Esophagus squamous epithelium (tissue), 4 donors: Measurements from ENCODE around the gene STX18.

ENCODE experiments used
- POLR2A ChIP-seq, 4 donors: fragments of 450-650 bp; IDR thresholded peaks; one replicate each; pipeline ENCODE4 v1.6.1; 2017; ENCODE audit warnings: antibody characterized with exemption in 4 of 4, mild to moderate bottlenecking in 4 of 4, moderate library complexity in 3 of 4
- TF ChIP-seq, protein P1 (sequence below), 6 experiments: fragments of 450-650 bp in 4 of 6; fragments of 200-600 bp in 2 of 6; sonication (generic) in 2 of 6; IDR thresholded peaks; one replicate each; pipeline ENCODE4 v1.5.1; 2016 to 2019; ENCODE audit warnings: antibody characterized with exemption in 6 of 6, mild to moderate bottlenecking in 4 of 6, moderate library complexity in 4 of 6

DNA sequence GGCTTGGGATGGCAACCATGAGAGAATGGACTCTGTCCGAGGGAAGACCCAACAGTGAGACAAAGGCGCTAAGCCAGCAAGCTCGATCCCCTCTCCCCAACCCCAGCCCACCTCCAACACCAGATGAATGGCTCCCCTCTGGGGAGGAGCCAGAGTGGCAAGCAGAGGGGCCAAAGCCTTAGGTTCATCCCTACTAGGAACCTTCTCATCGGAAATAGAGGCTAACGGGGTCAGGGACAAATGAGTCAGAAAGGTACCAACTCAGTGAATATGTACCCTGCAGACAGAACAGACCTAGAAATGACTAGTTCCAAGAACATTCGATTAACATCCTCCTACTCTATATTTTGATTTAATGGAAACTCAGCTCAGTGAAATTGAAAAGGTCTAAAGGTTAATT, 81.1 kb downstream of the STX18 start:
- TF ChIP-seq POLR2A (IDR thresholded peaks at IDR 0.05): no peak
- TF ChIP-seq, protein P1, sequence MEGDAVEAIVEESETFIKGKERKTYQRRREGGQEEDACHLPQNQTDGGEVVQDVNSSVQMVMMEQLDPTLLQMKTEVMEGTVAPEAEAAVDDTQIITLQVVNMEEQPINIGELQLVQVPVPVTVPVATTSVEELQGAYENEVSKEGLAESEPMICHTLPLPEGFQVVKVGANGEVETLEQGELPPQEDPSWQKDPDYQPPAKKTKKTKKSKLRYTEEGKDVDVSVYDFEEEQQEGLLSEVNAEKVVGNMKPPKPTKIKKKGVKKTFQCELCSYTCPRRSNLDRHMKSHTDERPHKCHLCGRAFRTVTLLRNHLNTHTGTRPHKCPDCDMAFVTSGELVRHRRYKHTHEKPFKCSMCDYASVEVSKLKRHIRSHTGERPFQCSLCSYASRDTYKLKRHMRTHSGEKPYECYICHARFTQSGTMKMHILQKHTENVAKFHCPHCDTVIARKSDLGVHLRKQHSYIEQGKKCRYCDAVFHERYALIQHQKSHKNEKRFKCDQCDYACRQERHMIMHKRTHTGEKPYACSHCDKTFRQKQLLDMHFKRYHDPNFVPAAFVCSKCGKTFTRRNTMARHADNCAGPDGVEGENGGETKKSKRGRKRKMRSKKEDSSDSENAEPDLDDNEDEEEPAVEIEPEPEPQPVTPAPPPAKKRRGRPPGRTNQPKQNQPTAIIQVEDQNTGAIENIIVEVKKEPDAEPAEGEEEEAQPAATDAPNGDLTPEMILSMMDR (IDR thresholded peaks at IDR 0.05): no peak
